Calu3 (cell line): Measurements from ENCODE around the gene ZNF320. TPM values are rescaled to one million over a fixed set of nuclear protein-coding genes. Genes with fewer than 3 reads are reported as not detected.
A peak's percentile ranks its signal among the peaks of the same experiment; 100 is the strongest.
"Not testable (repeated sequence)": the region's sequence is repeated elsewhere in the genome, so short reads cannot be mapped to it uniquely, and the experiment has no call there.

Experiments used
- BruUV-seq: library from RNA; stranded (reverse); fragments of 400-500 nt; replicated peaks from 2 replicates; lab custom pipeline; 2021; lab: Mats Ljungman, UMichigan
- CTCF ChIA-PET: fragments of 300-600 bp; sonication (Branson Sonifier 250); formaldehyde crosslinking; loops from one replicate; lab custom pipeline; 2022; ENCODE audit warnings: antibody characterized with exemption; lab: Charles Lee
- DNase-seq: peaks from one replicate; pipeline ENCODE4 v3.0.0; 2022
- H3K27ac Mint-ChIP-seq: one replicate; pipeline ENCODE4 v1.8.0; 2022; ENCODE audit warnings: mixed read lengths; ENCODE audit not compliant: unreplicated experiment
- H3K27me3 Mint-ChIP-seq: one replicate; pipeline ENCODE4 v1.8.0; 2022; ENCODE audit warnings: mixed read lengths; ENCODE audit not compliant: unreplicated experiment
- H3K36me3 Mint-ChIP-seq: one replicate; pipeline ENCODE4 v1.8.0; 2022; ENCODE audit warnings: mild to moderate bottlenecking, moderate library complexity, mixed read lengths; ENCODE audit not compliant: insufficient read depth, unreplicated experiment
- H3K4me1 Mint-ChIP-seq: one replicate; pipeline ENCODE4 v1.8.0; 2022; ENCODE audit warnings: mild to moderate bottlenecking, low read depth, mixed read lengths; ENCODE audit not compliant: unreplicated experiment
- H3K4me3 Mint-ChIP-seq: one replicate; pipeline ENCODE4 v1.8.0; 2022; ENCODE audit warnings: mild to moderate bottlenecking, low read depth, moderate library complexity, mixed read lengths; ENCODE audit not compliant: unreplicated experiment
- H3K9me3 Mint-ChIP-seq: one replicate; pipeline ENCODE4 v1.8.0; 2022; ENCODE audit warnings: low read depth, mixed read lengths; ENCODE audit not compliant: unreplicated experiment
- intact Hi-C: fragments of 100-400 bp; cut with micrococcal nuclease; formaldehyde crosslinking; loops from one replicate; pipeline ENCODE4 v1.10.0; 2022; ENCODE audit not compliant: unreplicated experiment
- total RNA-seq: library from RNA; stranded (reverse); gene quantifications from 2 replicates; pipeline ENCODE4 v1.2.3, GENCODE V29; 2022
- TF ChIP-seq, protein P1 (sequence below): fragments of 200-600 bp; IDR thresholded peaks from one replicate; pipeline ENCODE4 v1.8.0; 2022; ENCODE audit warnings: antibody characterized with exemption; ENCODE audit not compliant: unreplicated experiment

The ZNF320 gene
- total RNA-seq, 1 experiment from 2014 or later: 2.5 TPM

DNA sequence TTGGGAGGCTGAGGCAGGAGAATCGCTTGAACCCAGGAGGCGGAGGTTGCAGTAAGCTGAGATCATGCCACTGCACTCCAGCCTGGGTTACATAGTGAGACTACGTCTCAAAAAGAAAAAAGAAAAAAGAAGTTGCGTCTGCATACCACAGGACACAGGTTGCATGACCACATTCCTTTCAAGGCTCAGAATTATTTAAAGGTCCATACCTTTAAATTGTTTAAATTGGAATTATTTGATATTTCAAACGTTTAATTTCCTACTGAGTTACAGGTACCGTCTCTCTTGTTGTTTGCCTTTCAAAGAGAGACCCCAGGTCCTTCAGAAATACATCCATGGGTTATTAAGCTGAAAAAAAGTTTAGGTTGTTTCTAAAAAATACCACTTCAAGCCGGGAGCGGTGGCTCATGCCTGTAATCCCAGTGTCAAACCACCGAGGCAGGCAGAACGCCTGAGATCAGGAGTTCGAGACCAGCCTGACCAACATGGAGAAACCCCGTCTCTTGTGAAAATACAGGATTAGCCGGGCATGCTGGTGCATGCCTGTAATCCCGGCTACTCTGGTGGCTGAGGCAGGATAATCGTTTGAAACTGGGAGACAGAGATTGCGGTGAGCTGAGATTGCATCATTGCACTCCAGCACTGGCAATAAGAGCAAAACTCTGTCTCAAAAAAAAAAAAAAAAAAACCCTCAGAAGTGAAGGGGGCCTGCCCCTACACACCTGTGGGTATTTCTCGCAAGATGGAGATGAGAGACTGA, 46.6 kb upstream of the ZNF320 start:
- TF ChIP-seq, protein P1, sequence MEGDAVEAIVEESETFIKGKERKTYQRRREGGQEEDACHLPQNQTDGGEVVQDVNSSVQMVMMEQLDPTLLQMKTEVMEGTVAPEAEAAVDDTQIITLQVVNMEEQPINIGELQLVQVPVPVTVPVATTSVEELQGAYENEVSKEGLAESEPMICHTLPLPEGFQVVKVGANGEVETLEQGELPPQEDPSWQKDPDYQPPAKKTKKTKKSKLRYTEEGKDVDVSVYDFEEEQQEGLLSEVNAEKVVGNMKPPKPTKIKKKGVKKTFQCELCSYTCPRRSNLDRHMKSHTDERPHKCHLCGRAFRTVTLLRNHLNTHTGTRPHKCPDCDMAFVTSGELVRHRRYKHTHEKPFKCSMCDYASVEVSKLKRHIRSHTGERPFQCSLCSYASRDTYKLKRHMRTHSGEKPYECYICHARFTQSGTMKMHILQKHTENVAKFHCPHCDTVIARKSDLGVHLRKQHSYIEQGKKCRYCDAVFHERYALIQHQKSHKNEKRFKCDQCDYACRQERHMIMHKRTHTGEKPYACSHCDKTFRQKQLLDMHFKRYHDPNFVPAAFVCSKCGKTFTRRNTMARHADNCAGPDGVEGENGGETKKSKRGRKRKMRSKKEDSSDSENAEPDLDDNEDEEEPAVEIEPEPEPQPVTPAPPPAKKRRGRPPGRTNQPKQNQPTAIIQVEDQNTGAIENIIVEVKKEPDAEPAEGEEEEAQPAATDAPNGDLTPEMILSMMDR: no peak
- Mint-ChIP-seq H3K4me3 (peak overlapping the region; percentile 27), H3K4me1 (peaks cover 26% of the 10 kb centered on the region), H3K9me3 (no peaks in the 10 kb centered on the region), H3K27me3 (no peaks in the 10 kb centered on the region), H3K36me3 (peaks cover 61% of the 10 kb centered on the region), H3K27ac (peak overlapping the region; percentile 90)
- no peak for DNase-seq
- no TSS peak for BruUV-seq
- CTCF ChIA-PET: interaction anchor here (0.6 kb wide), 1 partner anchor 39 kb away, joined by 4 read pairs; no protein-coding TSS in a partner anchor
- intact Hi-C loops: loop anchor here (2.0 to 10.0 kb wide), 4 partner anchors 21 to 251 kb away; partner anchors contain the start of genes ZNF600, ZNF611, ZNF665 and ZNF888

DNA sequence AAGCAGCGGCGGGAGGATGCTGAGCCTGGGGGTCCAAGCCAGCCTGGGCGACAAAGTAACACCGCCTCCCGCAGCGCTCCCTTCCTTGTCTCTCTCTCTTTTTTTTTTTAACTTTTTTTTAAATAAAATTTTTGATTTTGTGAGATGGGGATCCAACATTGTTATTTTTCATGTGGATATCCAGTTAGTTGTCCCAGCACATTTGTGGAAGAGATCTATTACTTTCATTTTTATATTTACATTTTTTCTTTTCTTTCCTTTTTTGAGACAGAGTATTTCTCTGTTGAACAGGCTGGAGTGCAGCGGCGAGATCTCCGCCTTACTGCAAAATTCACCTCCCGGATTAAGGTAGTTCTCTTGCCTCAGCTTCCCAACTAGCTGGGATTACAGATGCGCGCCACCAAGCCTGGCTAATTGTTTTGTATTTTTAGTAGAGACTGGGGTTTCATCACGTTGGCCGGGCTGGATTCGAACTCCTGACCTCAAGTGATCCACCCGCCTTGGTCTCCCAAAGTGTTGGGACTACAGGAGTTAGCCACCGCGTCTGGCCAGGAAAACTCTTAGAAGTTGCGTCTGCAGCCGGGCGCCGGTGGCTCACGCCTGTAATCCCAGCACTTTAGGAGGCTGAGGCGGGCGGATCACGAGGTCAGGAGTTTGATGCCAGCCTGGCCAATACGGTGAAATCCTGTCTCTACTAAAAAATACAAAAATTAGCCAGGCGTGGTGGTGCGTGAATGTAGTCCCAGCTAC, 45.9 kb upstream of the ZNF320 start:
- peak overlapping the region; percentile 76 for H3K4me3 Mint-ChIP-seq
- TF ChIP-seq, protein P1: no peak
- no TSS peak for BruUV-seq
- no peaks in the 10 kb centered on the region for H3K9me3 Mint-ChIP-seq
- peaks cover 68% of the 10 kb centered on the region for H3K36me3 Mint-ChIP-seq
- H3K27ac Mint-ChIP-seq: peak overlapping the region; percentile 90
- H3K27me3 Mint-ChIP-seq: no peaks in the 10 kb centered on the region
- DNase-seq: no peak
- intact Hi-C loops: loop anchor here (5.0 to 10.0 kb wide), 3 partner anchors 156 to 251 kb away; partner anchors contain the start of genes ZNF600, ZNF611 and ZNF665
- peaks cover 34% of the 10 kb centered on the region for H3K4me1 Mint-ChIP-seq
- CTCF ChIA-PET: interaction anchor here (0.6 kb wide), 1 partner anchor 40 kb away, joined by 4 read pairs; no protein-coding TSS in a partner anchor

DNA sequence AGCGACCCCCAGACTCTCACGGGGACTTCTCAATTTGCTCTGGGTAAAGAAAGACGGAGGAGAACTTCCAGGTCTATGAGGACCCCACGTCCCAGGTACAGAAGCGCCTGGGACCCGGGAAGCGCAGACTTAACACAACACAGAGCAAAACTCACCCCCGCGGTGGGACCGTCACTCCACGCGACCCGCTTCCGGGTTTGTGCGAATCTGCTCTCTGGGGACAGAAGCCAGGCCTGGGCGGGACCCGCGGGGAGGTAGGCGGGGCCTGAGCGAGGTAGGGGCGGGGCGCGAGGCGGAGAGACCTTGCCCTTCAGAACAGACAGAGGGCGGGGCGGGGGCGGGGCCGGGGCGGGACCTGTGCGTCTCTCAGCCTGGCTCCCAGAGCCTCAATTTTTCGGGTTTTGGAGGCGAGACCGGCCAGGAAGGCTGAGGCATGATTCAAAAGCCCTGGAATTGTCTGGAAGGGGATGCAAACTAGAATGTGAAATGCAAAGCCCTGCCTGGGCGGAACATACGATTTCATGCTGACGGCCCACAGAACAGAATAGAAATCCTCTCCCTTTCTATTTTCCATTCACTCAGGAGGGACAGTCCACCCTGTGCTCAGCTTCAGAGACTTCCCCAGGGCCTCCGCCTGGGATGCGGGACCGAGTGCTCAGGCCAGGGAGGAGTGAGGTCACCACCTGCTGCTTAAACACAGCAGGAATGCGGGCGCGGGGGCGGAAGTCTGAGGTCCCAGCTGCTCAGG, 45.1 kb upstream of the ZNF320 start:
- TF ChIP-seq, protein P1: no peak
- BruUV-seq: TSS peak; percentile 91
- Mint-ChIP-seq H3K9me3 (no peaks in the 10 kb centered on the region), H3K27me3 (no peaks in the 10 kb centered on the region), H3K4me3 (peak overlapping the region; percentile 76), H3K4me1 (peaks cover 35% of the 10 kb centered on the region), H3K27ac (peak overlapping the region; percentile 54), H3K36me3 (peaks cover 70% of the 10 kb centered on the region)
- CTCF ChIA-PET: no interaction called here
- DNase-seq: peak; percentile 98
- intact Hi-C loops: loop anchor here (5.0 to 10.0 kb wide), 3 partner anchors 155 to 252 kb away; partner anchors contain the start of genes ZNF600, ZNF611 and ZNF665

DNA sequence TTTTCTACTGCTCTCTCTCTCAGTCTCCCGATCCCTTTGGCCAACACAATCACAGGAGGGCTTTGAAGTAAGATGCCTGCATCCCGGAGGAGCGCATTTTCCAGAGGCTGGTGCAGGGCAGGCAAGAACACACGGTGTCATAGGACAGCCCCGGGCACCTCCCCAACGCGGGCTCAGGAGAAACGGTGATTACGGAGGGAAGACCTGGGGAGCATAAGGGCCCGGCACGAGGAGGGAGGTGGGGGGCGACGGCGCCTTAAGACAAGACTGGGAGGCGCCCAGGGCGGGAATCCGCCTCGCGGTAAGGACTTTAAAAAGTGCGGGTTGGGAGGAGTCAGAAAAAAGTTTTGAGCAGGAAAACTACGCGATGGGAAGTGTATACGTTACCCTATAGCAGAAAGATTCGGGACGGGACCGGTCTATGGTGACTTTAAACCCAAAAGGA, 44.5 kb upstream of the ZNF320 start:
- intact Hi-C loops: loop anchor here (5.0 to 10.0 kb wide), 3 partner anchors 155 to 253 kb away; partner anchors contain the start of genes ZNF600, ZNF611 and ZNF665
- Mint-ChIP-seq H3K27ac (peak overlapping the region; percentile 54), H3K27me3 (no peaks in the 10 kb centered on the region), H3K4me3 (peak overlapping the region; percentile 76), H3K36me3 (peaks cover 64% of the 10 kb centered on the region), H3K9me3 (no peaks in the 10 kb centered on the region), H3K4me1 (peaks cover 39% of the 10 kb centered on the region)
- TSS peak; percentile 85 for BruUV-seq
- CTCF ChIA-PET: no interaction called here
- TF ChIP-seq, protein P1: no peak
- peak; percentile 39 for DNase-seq

DNA sequence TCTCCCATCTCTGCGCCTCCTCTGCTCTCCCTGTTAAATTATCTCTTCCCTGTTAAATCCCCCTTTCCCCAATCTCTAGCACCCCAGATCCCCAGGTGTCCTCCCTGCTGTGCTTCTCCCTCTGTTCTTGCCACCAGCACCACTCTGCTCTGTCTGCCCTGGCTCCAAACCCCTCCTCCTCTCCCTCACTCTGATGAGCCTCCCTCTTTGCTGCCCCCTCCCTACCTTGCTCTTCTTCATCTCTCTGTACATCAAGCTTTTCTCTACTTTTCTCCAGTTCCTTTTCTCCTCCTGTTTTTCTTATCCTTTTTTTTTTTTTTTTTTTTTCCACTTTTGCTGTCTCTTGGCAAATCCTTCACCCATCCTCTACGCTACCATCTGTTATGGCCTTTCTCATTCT, 44.1 kb upstream of the ZNF320 start:
- CTCF ChIA-PET, H3K27me3 Mint-ChIP-seq, BruUV-seq, H3K9me3 Mint-ChIP-seq, DNase-seq: not testable (repeated sequence)
- Mint-ChIP-seq H3K4me3 (peak overlapping the region; percentile 76), H3K27ac (peak overlapping the region; percentile 54), H3K36me3 (peaks cover 64% of the 10 kb centered on the region), H3K4me1 (peaks cover 44% of the 10 kb centered on the region)
- intact Hi-C loops: loop anchor here (5.0 to 10.0 kb wide), 3 partner anchors 154 to 253 kb away; partner anchors contain the start of genes ZNF600, ZNF611 and ZNF665
